Activated CD8-positive, alpha-beta memory T cell treated with anti-CD3 and anti-CD28 coated beads, Interleukin-2, amount 50 U/mL, for 1 hour (primary cell): Measurements from ENCODE around the gene CCDC158.
"Not testable (repeated sequence)": the region's sequence is repeated elsewhere in the genome, so short reads cannot be mapped to it uniquely, and the experiment has no call there.

Source experiments
- DNase-seq: peaks from one replicate; pipeline ENCODE4 v3.0.0-alpha.2; 2020; ENCODE audit errors: extremely low read depth

CCDC158 gene

DNA sequence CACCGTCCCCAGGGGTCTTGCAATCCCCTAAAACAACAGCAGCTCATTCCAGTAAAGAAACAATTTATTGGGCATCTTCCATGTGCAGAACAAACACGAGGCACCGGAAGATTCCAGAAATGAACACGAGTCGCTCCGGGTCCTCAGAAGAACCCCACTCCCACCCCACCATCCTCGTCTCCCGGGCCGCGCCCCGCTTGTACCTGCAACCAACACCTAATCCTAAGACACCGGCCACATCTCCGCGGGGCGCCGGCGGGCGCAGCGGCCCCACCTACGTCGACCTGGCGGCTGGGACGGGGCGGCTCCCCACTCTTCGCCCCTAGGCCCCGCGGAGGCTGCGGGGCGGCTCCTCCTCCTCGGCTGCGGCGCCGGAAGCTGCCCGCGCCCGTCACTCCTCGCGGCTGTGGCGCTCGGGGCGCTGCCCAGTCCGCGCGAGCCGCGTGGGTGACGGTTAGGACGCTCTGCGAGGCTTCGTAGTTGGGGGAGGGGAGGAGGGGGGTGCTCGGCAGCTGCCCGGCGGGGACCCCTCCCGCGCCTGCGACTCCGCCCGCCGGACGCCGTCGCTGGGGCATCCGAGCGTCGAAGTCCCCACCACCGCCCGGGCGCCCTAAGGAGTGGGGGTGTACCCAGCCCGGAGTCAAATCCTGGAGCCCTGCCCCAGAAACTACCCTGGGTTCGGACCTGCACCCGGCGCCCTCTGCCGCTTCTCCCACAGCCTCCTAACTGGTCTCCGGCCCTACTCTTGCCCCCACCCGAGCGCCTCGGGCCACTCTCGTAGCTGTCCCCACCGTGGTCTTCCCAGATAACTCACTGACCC lies at the start of gene CCDC158:
TSS of gene CCDC158 (minus strand) at position 380 of the 820 bp plus-strand sequence. CDS start 17,934 bp downstream, outside the sequence.
- DNase-seq, result no peak

DNA sequence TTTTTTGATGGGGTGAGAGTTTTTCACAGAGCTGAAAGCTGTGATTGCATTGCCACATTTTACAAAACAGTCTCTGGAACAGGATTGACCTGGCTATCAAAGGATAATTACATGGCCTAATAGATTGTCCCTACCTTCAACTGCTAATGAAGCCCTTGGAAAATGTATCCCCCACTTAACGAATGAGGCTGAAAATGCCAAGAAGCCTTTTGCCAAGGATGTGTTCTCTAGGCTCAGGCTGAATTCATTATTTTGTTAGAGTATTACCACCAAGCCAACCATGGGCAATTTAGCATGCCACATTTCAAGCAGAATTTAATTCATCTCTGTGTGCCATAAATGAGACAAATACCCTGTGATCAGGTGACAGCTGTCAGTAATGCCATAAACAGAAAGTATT lies 49.6 kb upstream of the CCDC158 start:
- no peak for DNase-seq

DNA sequence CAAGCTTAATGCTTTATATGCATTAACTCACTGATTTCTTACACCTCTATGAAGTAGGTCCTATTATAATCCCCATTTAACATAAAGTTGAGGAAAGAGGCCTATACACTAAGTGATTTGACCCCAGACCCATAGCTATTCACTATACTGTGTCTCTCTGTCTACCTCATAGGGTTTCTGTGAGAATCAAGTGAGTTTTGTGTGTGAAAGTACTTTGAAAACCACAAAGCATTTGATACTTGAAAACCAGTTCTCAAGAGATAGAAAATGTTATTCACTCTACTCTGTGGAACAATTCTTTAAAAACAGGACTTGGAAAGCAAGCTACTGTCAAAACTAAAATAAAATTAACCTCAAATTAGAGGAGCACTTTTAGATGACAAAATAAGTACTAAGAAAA lies 49.1 kb upstream of the CCDC158 start:
- DNase-seq, result no peak

DNA sequence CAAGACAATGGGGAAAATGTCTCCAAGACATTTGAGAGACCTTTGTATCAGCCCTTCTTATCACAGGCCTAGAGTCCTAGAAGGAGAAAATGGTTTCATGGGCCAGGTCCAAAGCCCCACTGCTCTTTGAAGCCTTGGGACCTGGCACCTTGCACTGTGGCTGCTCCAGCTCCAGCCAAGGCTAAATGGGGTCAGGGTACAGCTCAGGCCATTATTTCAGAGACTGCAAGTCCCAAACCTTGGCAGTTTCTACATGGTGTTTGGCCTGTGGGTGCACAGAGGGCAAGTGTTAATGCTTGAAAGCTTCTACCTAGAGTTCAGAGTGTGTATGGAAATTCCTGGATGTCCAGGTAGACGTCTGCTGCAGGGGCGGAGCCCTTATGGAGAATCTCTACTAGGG lies 42.6 kb upstream of the CCDC158 start:
- DNase-seq, result no peak

DNA sequence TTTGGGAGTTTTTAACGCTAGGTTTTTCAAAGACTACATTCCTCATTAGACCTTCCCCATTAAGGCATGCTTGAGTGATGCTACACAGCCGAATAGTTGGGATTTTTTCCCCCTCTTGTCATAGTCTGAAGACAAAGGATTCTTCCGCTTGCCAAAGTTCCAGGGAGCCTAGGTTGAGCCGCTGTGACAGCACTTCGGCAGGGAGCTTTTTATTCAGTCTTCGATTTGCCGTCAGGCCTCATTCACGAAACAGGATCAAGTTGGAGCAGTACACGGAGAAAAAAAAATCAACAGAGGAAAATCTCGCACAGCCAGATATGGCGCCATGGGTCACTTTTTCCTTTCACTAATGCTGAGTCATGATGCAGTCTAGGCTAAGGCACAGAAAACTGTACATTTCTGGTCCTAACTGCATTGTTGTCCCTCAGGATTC lies 38.4 kb upstream of the CCDC158 start:
- DNase-seq, result no peak

DNA sequence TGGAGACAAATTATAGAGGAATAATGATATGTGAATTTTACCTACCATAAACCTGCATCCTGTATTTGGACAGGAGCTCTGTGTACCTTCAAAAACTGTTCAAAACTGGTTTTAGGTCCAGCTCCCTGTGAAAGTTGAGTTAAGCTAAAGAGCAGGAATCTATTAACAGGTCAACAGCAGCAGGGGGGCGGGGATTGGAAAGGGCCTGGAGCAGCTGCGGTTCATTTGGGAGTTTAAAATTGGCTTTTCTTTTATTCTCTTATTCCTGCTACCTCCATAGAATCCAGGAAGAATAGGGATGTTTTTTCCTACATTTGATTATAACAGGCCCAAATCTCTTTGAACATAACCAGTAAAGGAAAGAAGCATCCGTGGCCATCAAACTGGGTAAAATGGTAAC lies 37.9 kb upstream of the CCDC158 start:
- no peak for DNase-seq

DNA sequence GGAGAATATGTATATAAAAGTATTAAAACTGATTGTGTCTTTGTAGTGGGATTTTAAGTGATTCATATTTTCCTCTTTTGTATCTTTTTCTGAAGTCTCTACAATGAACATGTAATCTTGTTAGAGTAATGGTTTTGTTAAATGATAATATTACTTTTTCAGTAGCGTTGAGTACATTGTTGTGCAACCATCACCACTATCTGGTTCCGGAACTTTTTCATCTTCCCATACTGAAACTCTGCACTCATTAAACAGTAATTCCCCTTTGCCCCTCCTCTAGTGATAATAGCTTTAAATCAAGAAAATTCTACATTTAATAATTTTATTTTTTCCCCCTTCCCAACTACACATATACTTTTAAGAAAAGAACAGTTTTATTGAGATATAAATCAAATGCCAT lies 37.4 kb upstream of the CCDC158 start:
- no peak for DNase-seq

DNA sequence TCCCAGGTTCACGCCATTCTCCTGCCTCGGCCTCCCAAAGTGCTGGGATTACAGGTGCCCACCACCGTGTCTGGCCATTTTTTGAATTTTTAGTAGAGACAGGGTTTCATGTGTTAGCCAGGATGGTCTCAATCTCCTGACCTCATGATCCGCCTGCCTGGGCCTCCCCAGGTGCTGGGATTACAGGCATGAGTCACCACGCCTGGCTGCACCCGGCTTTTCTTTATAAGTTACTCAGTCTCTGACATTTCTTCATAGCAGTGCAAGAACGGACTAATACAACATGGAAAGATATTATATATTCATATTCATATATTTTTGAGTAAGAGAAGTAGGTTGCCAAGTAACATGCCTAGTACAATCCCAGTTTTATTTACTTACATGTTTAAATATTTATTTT lies 36.9 kb upstream of the CCDC158 start:
- no peak for DNase-seq

DNA sequence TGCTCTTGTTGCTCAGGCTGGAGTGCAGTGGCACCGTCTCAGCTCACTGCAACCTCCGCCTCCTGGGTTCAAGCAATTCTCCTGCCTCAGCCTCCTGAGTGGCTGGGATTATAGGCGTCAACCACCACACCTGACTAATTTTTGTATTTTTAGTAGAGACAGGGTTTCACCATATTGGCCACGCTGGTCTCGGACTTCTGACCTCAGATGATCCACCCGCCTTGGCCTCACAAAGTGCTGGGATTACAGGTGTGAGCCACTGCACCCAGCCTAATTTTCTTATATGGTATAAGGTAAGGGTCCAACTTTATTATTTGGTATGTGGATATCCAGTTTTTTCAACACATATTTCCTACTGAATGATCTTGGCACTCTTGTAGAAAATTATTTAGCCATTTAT lies 33.1 kb upstream of the CCDC158 start:
- DNase-seq, result not testable (repeated sequence)

DNA sequence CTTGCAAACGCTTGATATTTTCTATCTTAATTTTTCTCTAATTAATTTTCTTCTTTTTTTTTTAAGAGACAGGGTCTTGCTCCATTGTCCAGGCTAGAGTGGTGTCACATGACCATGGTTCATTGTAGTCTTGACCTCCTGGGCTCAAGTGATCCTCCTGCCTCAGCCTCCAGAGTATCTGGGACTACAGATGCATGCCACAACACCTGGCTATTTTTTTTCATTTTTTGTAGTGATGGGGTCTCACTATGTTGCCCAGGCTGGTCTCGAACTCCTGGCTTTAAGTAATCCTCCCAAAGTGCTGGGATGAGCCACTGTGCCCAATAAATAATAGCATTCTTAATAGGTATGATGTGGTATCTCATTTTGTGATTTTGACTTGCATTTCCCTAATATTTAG lies 32.3 kb upstream of the CCDC158 start:
- DNase-seq, result no peak

DNA sequence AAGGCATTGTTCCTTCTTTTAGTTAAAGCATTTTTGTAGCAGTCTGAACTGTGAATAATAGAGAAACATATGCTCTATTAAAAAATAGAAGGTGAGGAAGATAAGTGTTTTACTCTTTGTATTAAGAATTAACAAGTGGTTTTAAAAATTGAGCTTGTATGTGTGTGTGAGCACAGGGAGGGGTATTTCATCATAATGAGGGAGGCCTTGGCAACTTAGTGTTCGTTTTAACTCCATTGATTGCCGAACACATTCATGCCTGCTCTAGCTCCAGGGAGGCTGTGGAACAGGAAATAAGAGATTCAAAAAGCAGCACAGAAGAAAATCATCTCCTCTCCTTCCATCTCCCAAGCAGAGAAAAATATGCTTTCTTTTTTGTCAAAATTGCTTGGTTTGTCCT lies 28.9 kb upstream of the CCDC158 start:
- DNase-seq, result no peak

DNA sequence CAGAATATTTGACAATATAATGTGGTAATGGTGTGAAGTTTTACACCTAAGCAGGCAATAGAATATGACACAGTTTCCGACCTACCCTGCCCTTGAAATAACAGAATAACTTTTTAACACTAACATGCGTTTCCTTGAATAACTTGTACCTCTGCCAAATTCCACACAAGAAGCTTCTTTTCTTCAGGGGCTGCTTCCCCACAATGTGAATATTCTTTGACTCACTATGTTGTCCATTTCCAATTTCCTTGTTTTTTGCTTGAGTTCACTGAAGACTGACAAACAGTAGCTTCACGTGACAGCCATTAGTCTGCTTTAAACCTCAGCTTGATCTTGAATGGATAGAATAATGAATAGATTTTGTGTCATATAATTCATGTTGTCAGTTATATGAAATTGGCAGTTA lies 28.4 kb upstream of the CCDC158 start:
- DNase-seq, result no peak

DNA sequence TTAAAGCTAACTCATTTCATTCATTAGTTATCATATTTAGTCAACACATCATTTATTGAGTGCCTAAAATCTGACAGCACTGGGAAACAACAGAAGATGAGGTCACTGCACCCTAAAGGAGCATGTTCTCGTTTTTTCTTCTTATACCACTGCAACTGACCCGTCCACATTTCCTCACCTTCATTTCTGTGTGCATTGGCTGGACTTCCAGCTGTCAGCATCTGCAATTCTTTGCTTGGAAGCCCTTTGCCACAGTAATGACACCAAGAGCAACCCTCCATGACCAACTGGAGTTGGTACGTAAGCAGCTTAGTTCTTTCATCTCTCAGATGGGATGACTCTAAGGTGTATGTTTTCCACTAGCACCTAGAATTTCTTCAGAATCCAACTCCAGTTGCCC lies 27.3 kb upstream of the CCDC158 start:
- DNase-seq, result no peak

DNA sequence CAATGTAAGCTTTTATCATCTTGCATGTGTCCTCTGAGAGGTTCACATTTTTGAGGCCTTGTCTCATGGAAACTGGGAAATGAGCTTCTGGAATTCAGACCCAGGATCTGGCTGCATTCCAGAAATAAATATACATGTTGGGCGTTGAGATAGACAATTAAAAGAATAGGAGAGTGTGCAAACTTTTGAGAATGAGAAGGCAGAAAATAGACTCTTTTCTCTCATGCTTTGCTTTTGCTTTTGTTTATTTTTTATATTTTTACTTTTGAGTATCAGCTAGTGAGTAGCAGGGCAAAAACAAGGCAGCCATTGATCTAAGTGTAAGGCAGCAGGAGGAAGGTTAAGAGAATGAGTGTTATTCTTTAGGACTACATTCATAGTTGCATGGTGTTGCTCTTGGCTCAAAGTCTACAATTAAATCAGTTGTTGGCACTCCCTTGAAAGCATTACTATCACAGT lies 26.5 kb upstream of the CCDC158 start:
- DNase-seq, result no peak

DNA sequence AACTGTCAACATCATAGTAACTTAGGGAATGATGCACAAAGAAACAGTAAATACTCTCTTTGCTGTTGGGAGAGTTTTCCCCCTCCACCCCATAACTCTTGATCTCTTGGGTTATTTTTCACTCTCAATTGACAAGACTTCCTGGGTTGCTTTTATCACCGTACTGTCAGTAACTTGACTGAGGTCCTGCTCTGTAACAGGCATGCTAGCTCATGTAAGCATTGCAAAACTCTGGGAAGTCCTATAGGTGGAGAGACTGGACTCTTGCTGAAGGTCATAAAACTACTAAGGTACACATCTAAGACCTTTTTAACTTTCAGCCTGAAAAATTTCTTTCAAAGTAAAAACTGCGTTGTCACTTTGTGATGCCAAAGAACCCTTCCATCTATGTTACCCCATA lies 25.0 kb upstream of the CCDC158 start:
- no peak for DNase-seq

DNA sequence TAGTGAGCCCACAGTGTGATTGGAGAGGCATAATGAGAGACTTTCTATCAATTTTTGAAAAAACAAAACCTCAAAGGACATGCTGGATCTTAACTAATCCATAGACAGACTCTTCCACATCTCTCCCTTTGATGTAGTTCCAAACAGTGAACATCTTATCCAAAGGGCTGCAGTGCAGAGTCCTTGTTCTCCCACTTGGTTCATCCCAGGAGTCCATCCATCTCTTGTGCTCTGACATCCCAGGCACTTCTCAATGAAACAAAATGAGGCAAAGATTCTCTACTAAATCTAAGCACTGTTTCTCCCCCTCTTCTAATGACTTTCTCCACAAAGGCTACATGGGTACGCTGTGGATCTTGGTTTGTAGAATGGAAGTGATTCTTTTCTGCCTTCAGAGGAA lies 22.4 kb upstream of the CCDC158 start:
- no peak for DNase-seq

DNA sequence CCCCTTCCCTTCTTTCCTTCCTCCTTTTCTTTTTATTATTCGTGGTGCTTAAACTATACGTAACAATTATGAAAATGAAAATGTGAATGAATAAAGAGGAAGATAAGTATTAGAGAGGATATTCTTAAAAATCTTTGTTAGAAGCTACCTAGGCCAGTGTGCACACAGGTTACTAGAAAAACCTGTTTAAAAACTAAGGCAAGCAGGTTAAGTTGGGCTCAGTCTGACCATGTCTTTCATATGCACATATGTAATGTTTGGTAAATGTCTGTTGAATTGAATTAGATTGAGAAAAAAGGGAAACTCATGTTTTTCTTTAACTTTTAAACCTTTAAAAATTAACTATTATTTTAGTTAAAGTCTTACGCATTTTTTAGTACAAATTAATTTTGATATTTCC lies 21.9 kb upstream of the CCDC158 start:
- no peak for DNase-seq

DNA sequence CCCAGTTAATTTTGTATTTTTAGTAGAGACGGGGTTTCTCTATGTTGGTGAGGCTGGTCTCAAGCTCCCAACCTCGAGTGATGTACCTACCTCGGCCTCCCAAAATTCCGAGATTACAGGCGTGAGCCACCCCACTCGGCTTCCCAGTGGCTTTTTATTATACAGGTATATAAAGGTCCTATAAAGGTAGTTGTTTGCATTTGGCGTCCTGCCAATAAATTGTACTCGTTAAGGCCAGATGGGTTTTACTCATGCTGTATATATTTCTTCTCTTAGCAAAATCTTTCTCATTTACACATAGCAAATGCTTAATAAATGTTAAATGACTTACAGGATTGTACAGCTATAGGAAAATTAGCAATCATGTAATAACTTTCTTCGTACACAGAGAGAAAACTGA lies 20.9 kb upstream of the CCDC158 start:
- no peak for DNase-seq

DNA sequence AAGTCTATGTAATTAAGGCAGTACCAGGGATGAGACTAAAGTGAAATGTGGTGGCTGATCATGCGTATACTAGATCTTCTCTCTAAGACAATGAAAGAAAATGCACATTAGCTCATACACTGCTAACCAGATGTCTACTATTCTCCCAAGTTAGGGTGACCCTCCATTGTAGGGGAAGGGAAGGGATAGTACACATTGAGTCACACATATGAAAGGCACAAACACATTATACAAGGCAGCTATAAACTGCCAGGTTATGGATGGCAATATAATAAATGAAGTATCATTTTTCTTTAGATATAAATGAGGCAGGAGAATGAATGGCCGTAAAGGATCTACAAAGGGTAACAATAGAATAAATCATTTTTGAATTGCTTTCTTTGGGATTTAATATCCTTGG lies 18.6 kb upstream of the CCDC158 start:
- no peak for DNase-seq

DNA sequence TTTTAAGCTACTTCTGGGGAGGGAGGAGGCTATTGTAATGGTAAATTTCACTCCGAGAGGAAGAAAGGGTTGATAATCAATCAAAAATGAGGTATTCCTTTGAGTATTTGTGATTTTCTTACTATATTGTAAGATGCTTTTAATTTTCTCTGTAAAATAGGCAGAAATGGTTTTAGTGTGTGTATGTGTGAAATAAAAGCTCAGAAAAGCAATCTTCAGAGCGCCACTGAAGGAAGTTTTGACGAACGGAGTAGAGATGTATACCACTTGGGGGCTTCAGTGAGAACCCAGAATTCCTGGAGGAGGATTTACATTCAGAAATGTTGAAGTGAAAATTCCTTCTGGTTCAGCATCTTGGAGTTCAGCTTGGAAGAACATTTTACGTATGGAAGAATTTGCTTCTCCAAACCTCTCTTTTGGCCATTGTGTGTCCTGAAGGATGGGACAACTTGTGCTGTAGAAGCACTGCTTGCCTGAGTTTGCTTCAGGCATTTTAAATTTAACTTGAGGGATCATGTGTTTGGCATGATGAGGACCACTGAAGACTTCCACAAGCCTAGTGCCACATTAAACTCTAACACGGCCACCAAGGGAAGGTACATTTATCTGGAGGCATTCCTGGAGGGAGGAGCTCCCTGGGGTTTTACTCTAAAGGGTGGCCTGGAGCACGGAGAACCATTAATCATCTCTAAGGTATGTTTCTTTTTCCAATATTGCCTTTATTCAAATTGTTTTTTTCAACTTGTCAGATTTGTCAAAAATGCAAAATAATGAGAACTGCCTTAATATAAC lies 14.8 kb upstream of the CCDC158 start:
- no peak for DNase-seq

DNA sequence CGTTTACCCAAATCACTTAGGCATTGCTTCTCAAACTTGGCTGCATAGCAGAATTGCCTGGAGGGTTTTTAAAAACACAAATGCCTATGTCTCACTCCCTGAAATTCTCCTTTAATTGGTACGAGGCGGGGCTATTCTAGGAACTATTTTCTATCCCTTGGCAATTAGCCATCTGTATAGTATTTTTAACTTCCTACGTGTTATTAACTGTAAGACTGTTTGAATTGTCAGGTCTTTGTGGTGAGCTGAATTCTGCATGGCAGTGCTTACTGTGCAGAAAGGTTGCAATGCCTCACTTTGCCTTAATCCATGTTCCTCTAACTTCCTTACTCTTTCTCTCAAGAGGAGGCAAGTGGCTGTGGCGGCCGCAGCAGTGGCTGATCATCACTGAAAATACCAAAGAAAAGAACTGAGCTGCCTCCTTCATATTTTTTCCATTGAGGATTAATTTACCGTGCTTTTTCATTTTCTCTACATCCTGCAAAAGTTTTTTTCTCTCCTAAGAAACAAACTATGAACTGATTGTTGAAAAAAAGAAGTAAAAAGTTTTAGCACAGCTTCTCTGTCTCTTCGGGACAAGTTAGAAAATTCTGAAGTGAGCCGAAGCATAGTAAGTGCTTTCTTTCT lies 14.1 kb upstream of the CCDC158 start, which contains the start of gene SHROOM3:
TSS of gene SHROOM3 (plus strand) at position 329 of the 627 bp plus-strand sequence. CDS start 824 bp downstream, outside the sequence.
- no peak for DNase-seq
